Stimulated activated CD8-positive, alpha-beta memory T cell treated with anti-CD3 and anti-CD28 coated beads, Interleukin-7, amount 100 ng/mL, for 48 hours (primary cell): ENCODE data around the gene ACAD9.
"Not testable (repeated sequence)": the region's sequence is repeated elsewhere in the genome, so short reads cannot be mapped to it uniquely, and the experiment has no call there.

Source experiments
- DNase-seq, 2 donors: peaks; one replicate each; pipeline ENCODE4 v3.0.0-alpha.2; 2020; ENCODE audit warnings: low read depth in 1 of 2; ENCODE audit errors: extremely low read depth in 1 of 2

ACAD9 gene

GRCh38 chr3:128859630-128860029 is 19.8 kb upstream of the ACAD9 start:
- DNase-seq, result no peak

- no peak for DNase-seq
Measured at GRCh38 chr3:128861491-128861890, 17.9 kb upstream of the ACAD9 start.

GRCh38 chr3:128863560-128863959 is 15.9 kb upstream of the ACAD9 start:
- DNase-seq, result no peak

GRCh38 chr3:128864351-128864811 is 15.0 kb upstream of the ACAD9 start:
- no peak for DNase-seq

- DNase-seq, result not testable (repeated sequence)
Measured at GRCh38 chr3:128864849-128865804, 14.3 kb upstream of the ACAD9 start.

GRCh38 chr3:128867200-128868125 is 12.0 kb upstream of the ACAD9 start:
- DNase-seq, result no peak

- no peak for DNase-seq
Measured at GRCh38 chr3:128870347-128870746, 9.1 kb upstream of the ACAD9 start.

- no peak for DNase-seq
Measured at GRCh38 chr3:128872282-128872681, 7.1 kb upstream of the ACAD9 start.

- DNase-seq, result no peak
Measured at GRCh38 chr3:128872744-128873143, 6.7 kb upstream of the ACAD9 start.

- no peak for DNase-seq
Measured at GRCh38 chr3:128873244-128874022, 6.0 kb upstream of the ACAD9 start.

- no peak for DNase-seq
Measured at GRCh38 chr3:128874481-128875180, 4.8 kb upstream of the ACAD9 start.

GRCh38 chr3:128875556-128876120 is 3.8 kb upstream of the ACAD9 start:
- DNase-seq, result peak; percentile 17 to 57

GRCh38 chr3:128878011-128878457 is 1.4 kb upstream of the ACAD9 start:
- DNase-seq, result no peak

- DNase-seq, result no peak
Measured at GRCh38 chr3:128878556-128879124, 780 bp upstream of the ACAD9 start.

- DNase-seq, result no peak
Measured at GRCh38 chr3:128879991-128880390, 571 bp downstream of the ACAD9 start.

GRCh38 chr3:128880455-128880854 is 1.0 kb downstream of the ACAD9 start:
- not testable (repeated sequence) for DNase-seq

GRCh38 chr3:128881576-128881975 is 2.2 kb downstream of the ACAD9 start:
- DNase-seq, result no peak

GRCh38 chr3:128882719-128883118 is 3.3 kb downstream of the ACAD9 start:
- no peak for DNase-seq

- no peak for DNase-seq
Measured at GRCh38 chr3:128884992-128885391, 5.6 kb downstream of the ACAD9 start.
